Measurements from ENCODE around the gene PPBP.
"Not testable (repeated sequence)": the region's sequence is repeated elsewhere in the genome, so short reads cannot be mapped to it uniquely, and the experiment has no call there.

Gene PPBP

GRCh38 chr4:73989928-73990327 lies 1.9 kb upstream of the PPBP start:
- Histone ChIP-seq H3K9ac (ENCODE audit: insufficient read length) (no peak overlapping the region), H3K4me3 (no peak overlapping the region), H3K27ac (no peak overlapping the region), H3K9me3 (ENCODE audit: low read depth, low read length) (no peaks in the 10 kb centered on the region), H3K36me3 (ENCODE audit: insufficient read depth, low read length) (no peaks in the 10 kb centered on the region)
- no peak for DNase-seq (ENCODE audit: low read depth, low spot score)
- TF ChIP-seq FOXP2 (optimal IDR thresholded peaks at IDR 0.05; ENCODE audit: control extremely low read depth, extremely low read length, insufficient read depth) (no peak), POLR2AphosphoS5 (IDR thresholded peaks at IDR 0.05; ENCODE audit: borderline replicate concordance, low read depth, low read length) (no peak), EZH2 (IDR thresholded peaks at IDR 0.05) (no peak)

GRCh38 chr4:73989031-73989430 lies 1.0 kb upstream of the PPBP start:
- DNase-seq (ENCODE audit: low read depth, low spot score): no peak
- H3K27ac ChIP-seq: no peak overlapping the region
- no peak overlapping the region for H3K9ac ChIP-seq (ENCODE audit: insufficient read length)
- TF ChIP-seq POLR2AphosphoS5 (IDR thresholded peaks at IDR 0.05; ENCODE audit: borderline replicate concordance, low read depth, low read length): no peak
- TF ChIP-seq EZH2 (IDR thresholded peaks at IDR 0.05): no peak
- no peak for TF ChIP-seq FOXP2 (optimal IDR thresholded peaks at IDR 0.05; ENCODE audit: control extremely low read depth, extremely low read length, insufficient read depth)
- no peaks in the 10 kb centered on the region for H3K36me3 ChIP-seq (ENCODE audit: insufficient read depth, low read length)
- no peak overlapping the region for H3K4me3 ChIP-seq
- H3K9me3 ChIP-seq (ENCODE audit: low read depth, low read length): no peaks in the 10 kb centered on the region

GRCh38 chr4:73985528-73985852 lies 2.5 kb downstream of the PPBP start:
- H3K27ac ChIP-seq: no peak overlapping the region
- DNase-seq (ENCODE audit: low read depth, low spot score): no peak
- TF ChIP-seq POLR2AphosphoS5 (IDR thresholded peaks at IDR 0.05; ENCODE audit: borderline replicate concordance, low read depth, low read length) (no peak), EZH2 (IDR thresholded peaks at IDR 0.05) (no peak), FOXP2 (optimal IDR thresholded peaks at IDR 0.05; ENCODE audit: control extremely low read depth, extremely low read length, insufficient read depth) (no peak)

DNA sequence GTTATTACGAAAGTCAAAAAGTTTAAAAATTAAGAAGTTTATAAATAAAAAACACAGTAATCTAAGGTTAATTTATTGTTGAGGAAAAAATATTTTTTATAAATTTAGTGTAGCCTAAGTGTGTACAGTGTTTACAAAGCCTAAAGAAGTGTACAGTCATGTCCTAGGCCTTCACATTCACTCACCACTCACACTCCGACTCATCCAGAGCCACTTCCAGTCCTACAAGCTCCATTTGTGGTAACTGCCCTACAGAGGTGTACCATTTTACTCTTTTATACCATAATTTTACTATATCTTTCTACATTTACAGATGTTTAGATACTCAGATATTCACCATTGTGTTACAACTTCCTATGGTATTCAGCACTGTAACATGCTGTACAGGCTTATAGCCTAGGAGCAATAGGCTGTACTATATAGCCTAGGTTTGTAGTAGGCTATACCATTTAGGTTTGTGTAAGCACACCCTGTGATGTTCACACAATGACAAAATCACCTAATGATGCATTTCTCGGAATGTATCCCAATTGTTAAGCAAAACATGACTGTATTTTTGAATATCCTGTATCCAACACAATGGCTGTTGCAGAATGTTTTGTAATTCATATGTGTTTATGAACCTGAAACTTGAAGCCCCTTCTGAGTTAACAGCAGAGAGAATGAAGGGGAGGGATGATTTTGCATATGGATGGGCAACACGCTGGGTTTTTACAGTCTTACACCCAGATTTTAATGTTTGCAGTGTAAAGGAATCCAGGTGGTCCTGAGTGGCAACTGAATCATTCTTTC lies 3.1 kb downstream of the PPBP start:
- no peaks in the 10 kb centered on the region for H3K9me3 ChIP-seq (ENCODE audit: low read depth, low read length)
- TF ChIP-seq EZH2 (IDR thresholded peaks at IDR 0.05): no peak
- TF ChIP-seq POLR2AphosphoS5 (IDR thresholded peaks at IDR 0.05; ENCODE audit: borderline replicate concordance, low read depth, low read length): no peak
- no peaks in the 10 kb centered on the region for H3K36me3 ChIP-seq (ENCODE audit: insufficient read depth, low read length)
- no peak for DNase-seq (ENCODE audit: low read depth, low spot score)
- H3K9ac ChIP-seq (ENCODE audit: insufficient read length): no peak overlapping the region
- no peak overlapping the region for H3K27ac ChIP-seq
- H3K4me3 ChIP-seq: no peak overlapping the region

More at GRCh38 chr4:73985528-73985852, 2.5 kb downstream of the PPBP start:
- H3K9ac ChIP-seq (ENCODE audit: insufficient read length): no peak overlapping the region
- no peak overlapping the region for H3K4me3 ChIP-seq
- no peaks in the 10 kb centered on the region for H3K9me3 ChIP-seq (ENCODE audit: low read depth, low read length)
- H3K36me3 ChIP-seq (ENCODE audit: insufficient read depth, low read length): no peaks in the 10 kb centered on the region

GRCh38 chr4:73981175-73981574 lies 6.8 kb downstream of the PPBP start:
- not testable (repeated sequence) for H3K27ac ChIP-seq; H3K4me3 ChIP-seq; DNase-seq (ENCODE audit: low read depth, low spot score); H3K9me3 ChIP-seq (ENCODE audit: low read depth, low read length); H3K9ac ChIP-seq (ENCODE audit: insufficient read length); H3K36me3 ChIP-seq (ENCODE audit: insufficient read depth, low read length)

DNA sequence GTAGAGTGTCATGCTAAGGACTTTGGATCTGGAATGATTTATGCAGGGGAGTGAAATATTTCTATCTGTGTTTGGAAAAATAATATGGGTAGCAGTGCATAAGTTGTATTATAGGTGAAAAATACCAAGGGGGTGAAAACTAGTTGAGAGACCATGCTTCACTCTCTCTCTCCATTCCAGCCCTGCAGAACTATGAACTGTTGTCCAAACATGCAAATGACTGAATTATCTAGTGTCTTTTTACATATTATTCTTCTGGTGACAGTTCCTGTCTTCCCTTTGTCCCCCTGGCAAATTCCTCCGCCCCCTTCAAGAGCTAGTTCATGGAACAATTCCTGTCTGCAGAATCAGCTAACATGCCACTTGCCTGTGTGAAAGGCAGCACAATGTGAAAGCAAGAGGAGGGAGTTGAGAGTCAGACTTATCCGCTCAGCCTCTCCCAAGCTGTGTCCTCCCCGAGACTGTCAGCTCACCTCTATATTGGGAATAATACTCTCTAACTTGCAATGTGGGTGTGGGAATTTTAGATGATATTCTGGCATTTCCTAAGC lies 8.5 kb downstream of the PPBP start:
- H3K9me3 ChIP-seq (ENCODE audit: low read depth, low read length): no peaks in the 10 kb centered on the region
- no peaks in the 10 kb centered on the region for H3K36me3 ChIP-seq (ENCODE audit: insufficient read depth, low read length)
- no peak overlapping the region for H3K4me3 ChIP-seq
- no peak overlapping the region for H3K9ac ChIP-seq (ENCODE audit: insufficient read length)
- DNase-seq (ENCODE audit: low read depth, low spot score): no peak
- no peak overlapping the region for H3K27ac ChIP-seq
- no peak for TF ChIP-seq POLR2AphosphoS5 (IDR thresholded peaks at IDR 0.05; ENCODE audit: borderline replicate concordance, low read depth, low read length)
- no peak for TF ChIP-seq EZH2 (IDR thresholded peaks at IDR 0.05)
- TF ChIP-seq FOXP2 (optimal IDR thresholded peaks at IDR 0.05; ENCODE audit: control extremely low read depth, extremely low read length, insufficient read depth): no peak

DNA sequence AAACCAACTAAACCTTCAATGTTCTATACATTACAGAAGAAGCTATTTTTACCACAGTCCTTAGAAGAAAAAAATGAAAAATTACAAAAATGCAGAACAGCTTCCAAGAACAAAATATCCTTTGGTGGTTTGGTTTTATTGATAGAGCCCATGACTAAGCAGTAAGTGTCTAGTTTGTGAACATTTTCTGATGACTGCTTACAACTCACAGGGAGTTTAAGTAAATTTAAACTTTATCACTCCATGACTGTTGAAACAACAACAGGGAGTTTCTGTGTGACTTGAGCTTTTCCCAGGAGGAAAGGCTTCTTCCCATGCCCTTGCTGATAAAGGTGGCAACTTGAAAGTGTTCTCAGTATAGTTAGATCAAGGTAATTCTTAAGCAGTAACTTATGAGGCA lies 9.1 kb downstream of the PPBP start:
- no peak for DNase-seq (ENCODE audit: low read depth, low spot score)
- TF ChIP-seq POLR2AphosphoS5 (IDR thresholded peaks at IDR 0.05; ENCODE audit: borderline replicate concordance, low read depth, low read length) (no peak), EZH2 (IDR thresholded peaks at IDR 0.05) (no peak), FOXP2 (optimal IDR thresholded peaks at IDR 0.05; ENCODE audit: control extremely low read depth, extremely low read length, insufficient read depth) (no peak)
- Histone ChIP-seq H3K9ac (ENCODE audit: insufficient read length) (no peak overlapping the region), H3K4me3 (no peak overlapping the region), H3K27ac (no peak overlapping the region), H3K9me3 (ENCODE audit: low read depth, low read length) (no peaks in the 10 kb centered on the region), H3K36me3 (ENCODE audit: insufficient read depth, low read length) (no peaks in the 10 kb centered on the region)

DNA sequence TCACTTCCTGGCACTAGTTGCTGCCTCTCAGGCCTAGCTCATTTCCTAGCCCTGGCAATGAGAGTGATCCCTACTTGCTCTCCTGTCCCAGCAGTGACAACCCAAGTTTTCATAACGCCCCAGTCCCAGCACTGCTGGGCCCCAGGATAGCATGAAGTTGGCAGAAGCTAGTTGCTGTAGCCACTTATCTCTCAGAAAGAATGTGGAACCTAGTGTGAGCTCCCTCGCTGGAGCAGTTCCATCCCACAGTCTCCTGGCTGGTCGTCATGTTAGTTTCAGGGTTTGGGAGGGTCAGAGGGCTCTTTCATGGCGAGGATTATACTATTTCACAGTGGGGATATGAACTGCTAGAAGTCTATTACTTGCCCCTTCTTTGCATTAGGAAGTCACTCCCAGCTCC lies 11.3 kb downstream of the PPBP start:
- H3K27ac ChIP-seq: no peak overlapping the region
- no peak for TF ChIP-seq EZH2 (IDR thresholded peaks at IDR 0.05)
- no peak for TF ChIP-seq POLR2AphosphoS5 (IDR thresholded peaks at IDR 0.05; ENCODE audit: borderline replicate concordance, low read depth, low read length)
- TF ChIP-seq FOXP2 (optimal IDR thresholded peaks at IDR 0.05; ENCODE audit: control extremely low read depth, extremely low read length, insufficient read depth): no peak
- no peak overlapping the region for H3K9ac ChIP-seq (ENCODE audit: insufficient read length)
- H3K36me3 ChIP-seq (ENCODE audit: insufficient read depth, low read length): no peaks in the 10 kb centered on the region
- DNase-seq (ENCODE audit: low read depth, low spot score): no peak
- no peaks in the 10 kb centered on the region for H3K9me3 ChIP-seq (ENCODE audit: low read depth, low read length)
- H3K4me3 ChIP-seq: no peak overlapping the region

GRCh38 chr4:73976217-73976616 lies 11.8 kb downstream of the PPBP start:
- Histone ChIP-seq H3K9ac (ENCODE audit: insufficient read length) (no peak overlapping the region), H3K9me3 (ENCODE audit: low read depth, low read length) (peaks cover 2% of the 10 kb centered on the region; the same call in 1 of the 2 replicates), H3K4me3 (no peak overlapping the region), H3K36me3 (ENCODE audit: insufficient read depth, low read length) (no peaks in the 10 kb centered on the region), H3K27ac (no peak overlapping the region)
- TF ChIP-seq FOXP2 (optimal IDR thresholded peaks at IDR 0.05; ENCODE audit: control extremely low read depth, extremely low read length, insufficient read depth) (no peak), POLR2AphosphoS5 (IDR thresholded peaks at IDR 0.05; ENCODE audit: borderline replicate concordance, low read depth, low read length) (no peak), EZH2 (IDR thresholded peaks at IDR 0.05) (no peak)
- no peak for DNase-seq (ENCODE audit: low read depth, low spot score)
